Colonic mucosa (tissue), 4 donors: ENCODE measurements around the gene ZFPL1. TPM values are rescaled to one million over a fixed set of nuclear protein-coding genes. Genes with fewer than 3 reads are reported as not detected.

ENCODE experiments used
- DNase-seq: peaks from one replicate; pipeline ENCODE4 v3.0.0-alpha.2; 2020
- H3K27ac ChIP-seq: fragments of 200-600 bp; one replicate; pipeline ENCODE4 v1.8.0; 2021
- H3K27me3 ChIP-seq: fragments of 200-600 bp; one replicate; pipeline ENCODE4 v1.8.0; 2021
- H3K36me3 ChIP-seq: fragments of 200-600 bp; one replicate; pipeline ENCODE4 v1.8.0; 2021
- H3K4me1 ChIP-seq: fragments of 200-600 bp; one replicate; pipeline ENCODE4 v1.8.0; 2021; ENCODE audit warnings: mild to moderate bottlenecking
- H3K4me3 ChIP-seq: fragments of 200-600 bp; one replicate; pipeline ENCODE4 v1.8.0; 2021
- H3K9ac ChIP-seq, 2 donors: one replicate each; pipeline ENCODE4 v1.7.0; 2013; ENCODE audit warnings: control low read depth in 2 of 2, low read depth in 2 of 2, low read length in 2 of 2
- H3K9me3 ChIP-seq: fragments of 200-600 bp; one replicate; pipeline ENCODE4 v1.8.0; 2021
- intact Hi-C: fragments of 100-400 bp; cut with DNase I; formaldehyde crosslinking; loops from one replicate; pipeline ENCODE4 v1.14.1; 2022
- total RNA-seq, 2 donors: library from RNA; stranded (reverse); fragmentation: NEBNext Ultra II Directional in 1 of 2; extraction: Animal tissue kit (Norgen Biotek cat#: 25700) in 1 of 2; gene quantifications; one replicate each; pipeline ENCODE4 v1.2.1, GENCODE V29; 2021
- TF ChIP-seq, protein P1 (sequence below): fragments of 200-600 bp; IDR thresholded peaks from one replicate; pipeline ENCODE4 v1.8.0; 2022; ENCODE audit warnings: antibody characterized with exemption, mild to moderate bottlenecking
- donor health status: healthy.
- donor health status: DM: no; HTN: no; CAD: no.
- donor health status: DM: no; HTN: no; CAD: no.

Gene ZFPL1
- total RNA-seq, 2 donors from 2014 or later = 43.2 to 54.3 TPM

DNA sequence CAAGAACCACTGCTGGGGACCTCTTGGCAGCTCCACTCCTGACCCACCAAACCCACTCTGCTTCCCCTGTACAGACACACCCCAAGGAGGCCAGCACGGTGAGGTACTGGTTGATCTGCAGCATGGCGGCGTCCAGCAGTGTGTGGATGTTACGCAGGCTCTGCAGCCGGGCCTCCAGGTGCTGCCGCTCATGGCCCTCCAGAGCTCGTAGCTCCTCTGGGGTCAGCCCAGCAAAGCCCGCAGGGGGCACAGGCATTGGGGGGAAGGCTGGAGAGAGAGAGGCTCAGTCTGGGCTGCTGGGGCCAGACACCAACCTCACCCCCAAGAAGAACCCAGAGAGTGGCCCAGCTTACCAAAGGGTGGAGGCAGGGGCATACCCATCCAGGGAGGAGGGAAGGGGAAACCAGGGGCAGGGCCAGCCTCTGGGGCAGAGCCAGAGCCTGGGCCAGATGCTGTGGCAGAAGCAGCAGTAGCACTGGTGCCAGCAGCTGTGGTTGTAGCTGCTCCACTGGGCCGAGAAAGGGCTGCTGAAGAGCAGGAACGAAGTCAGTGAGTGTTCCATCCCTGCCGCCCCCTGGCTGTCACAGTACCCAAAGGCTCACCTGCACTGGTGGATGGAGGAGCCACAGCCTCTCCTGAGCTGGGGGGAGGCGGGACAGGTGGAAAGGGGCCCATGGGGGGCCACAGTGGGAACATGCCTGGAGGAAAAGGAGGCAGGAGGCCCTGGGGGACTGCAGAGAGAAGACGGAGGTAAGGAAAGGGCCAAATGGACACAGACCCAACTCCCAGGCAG is 45.8 kb downstream of the ZFPL1 start:
- intact Hi-C loops = no loop called here
- no peak for DNase-seq

DNA sequence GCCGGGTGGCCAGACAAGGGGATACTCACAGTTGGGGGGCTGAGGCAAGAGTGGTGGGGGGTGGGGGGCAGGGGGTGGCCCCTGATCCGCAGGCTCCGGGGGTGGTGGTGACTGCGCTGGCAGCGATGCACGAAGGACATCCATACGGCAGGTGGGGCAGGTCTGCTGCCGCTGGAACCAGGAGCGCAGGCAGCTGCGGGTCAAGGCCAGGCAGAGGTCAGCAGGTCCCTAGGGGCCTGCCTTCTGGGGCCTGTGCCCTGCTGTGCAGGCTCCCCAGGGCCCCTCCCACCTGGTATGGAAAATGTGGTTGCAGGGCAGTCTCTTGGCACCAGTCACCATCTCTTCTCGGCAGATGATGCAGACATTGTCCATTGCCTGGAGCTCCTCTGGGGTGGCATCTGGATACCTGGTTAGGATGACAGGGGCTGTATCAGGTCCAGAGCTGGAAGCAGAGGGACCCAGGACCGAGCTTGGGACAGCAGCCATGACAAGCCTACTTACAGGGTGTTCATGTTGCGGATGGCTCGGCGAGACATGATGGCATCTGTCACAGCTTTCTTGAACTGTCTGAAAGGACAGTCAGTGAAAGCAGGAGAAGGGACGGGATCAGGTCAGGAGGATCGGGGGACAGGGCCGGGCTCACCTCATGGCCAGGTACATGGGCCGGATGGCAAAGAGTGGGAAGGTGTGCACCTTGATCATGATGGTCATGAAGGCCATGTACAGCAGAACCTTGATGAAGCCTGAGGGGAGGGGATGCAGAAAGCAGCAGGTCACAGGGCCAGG is 46.8 kb downstream of the ZFPL1 start:
- H3K9me3 ChIP-seq = no peaks in the 10 kb centered on the region
- H3K36me3 ChIP-seq = peaks cover 42% of the 10 kb centered on the region
- H3K4me1 ChIP-seq = peaks cover 15% of the 10 kb centered on the region
- intact Hi-C loops = no loop called here
- no peak overlapping the region for H3K9ac ChIP-seq
- no peak overlapping the region for H3K27ac ChIP-seq
- no peak overlapping the region for H3K4me3 ChIP-seq
- TF ChIP-seq, protein P1, sequence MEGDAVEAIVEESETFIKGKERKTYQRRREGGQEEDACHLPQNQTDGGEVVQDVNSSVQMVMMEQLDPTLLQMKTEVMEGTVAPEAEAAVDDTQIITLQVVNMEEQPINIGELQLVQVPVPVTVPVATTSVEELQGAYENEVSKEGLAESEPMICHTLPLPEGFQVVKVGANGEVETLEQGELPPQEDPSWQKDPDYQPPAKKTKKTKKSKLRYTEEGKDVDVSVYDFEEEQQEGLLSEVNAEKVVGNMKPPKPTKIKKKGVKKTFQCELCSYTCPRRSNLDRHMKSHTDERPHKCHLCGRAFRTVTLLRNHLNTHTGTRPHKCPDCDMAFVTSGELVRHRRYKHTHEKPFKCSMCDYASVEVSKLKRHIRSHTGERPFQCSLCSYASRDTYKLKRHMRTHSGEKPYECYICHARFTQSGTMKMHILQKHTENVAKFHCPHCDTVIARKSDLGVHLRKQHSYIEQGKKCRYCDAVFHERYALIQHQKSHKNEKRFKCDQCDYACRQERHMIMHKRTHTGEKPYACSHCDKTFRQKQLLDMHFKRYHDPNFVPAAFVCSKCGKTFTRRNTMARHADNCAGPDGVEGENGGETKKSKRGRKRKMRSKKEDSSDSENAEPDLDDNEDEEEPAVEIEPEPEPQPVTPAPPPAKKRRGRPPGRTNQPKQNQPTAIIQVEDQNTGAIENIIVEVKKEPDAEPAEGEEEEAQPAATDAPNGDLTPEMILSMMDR = no peak
- no peak for DNase-seq
- no peaks in the 10 kb centered on the region for H3K27me3 ChIP-seq

More for the DNA sequence above, 45.8 kb downstream of the ZFPL1 start:
- no peak overlapping the region for H3K4me3 ChIP-seq
- no peaks in the 10 kb centered on the region for H3K27me3 ChIP-seq
- TF ChIP-seq, protein P1 = no peak
- no peak overlapping the region for H3K27ac ChIP-seq
- H3K4me1 ChIP-seq = peaks cover 15% of the 10 kb centered on the region
- no peak overlapping the region for H3K9ac ChIP-seq
- peaks cover 52% of the 10 kb centered on the region for H3K36me3 ChIP-seq
- no peaks in the 10 kb centered on the region for H3K9me3 ChIP-seq

GRCh38 chr11:65131417-65131776 is 47.4 kb downstream of the ZFPL1 start:
- Histone ChIP-seq H3K36me3 (peaks cover 42% of the 10 kb centered on the region), H3K4me3 (no peak overlapping the region), H3K9ac (no peak overlapping the region), H3K4me1 (peaks cover 15% of the 10 kb centered on the region), H3K27ac (no peak overlapping the region), H3K9me3 (no peaks in the 10 kb centered on the region), H3K27me3 (no peaks in the 10 kb centered on the region)
- intact Hi-C loops = no loop called here
- TF ChIP-seq, protein P1 = no peak
- DNase-seq = no peak

DNA sequence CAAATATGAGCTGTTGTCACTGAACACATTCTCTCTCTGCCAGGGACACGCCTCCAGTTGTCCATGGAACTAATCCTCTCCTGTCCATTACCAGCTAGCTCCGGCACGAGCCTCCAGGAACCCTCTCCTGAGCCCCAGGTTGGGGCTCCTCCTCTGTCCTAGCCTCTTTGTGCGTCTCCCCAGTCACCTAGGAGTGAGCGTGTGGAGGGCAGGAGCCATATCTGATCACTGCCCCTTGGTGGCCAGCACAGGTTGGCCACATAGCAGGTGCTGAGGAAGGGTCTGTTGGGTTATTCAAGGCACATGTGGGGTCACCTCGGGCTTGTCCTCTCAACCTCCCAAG is 47.8 kb downstream of the ZFPL1 start:
- Histone ChIP-seq H3K4me1 (peaks cover 15% of the 10 kb centered on the region), H3K4me3 (no peak overlapping the region), H3K27me3 (no peaks in the 10 kb centered on the region), H3K36me3 (peaks cover 42% of the 10 kb centered on the region), H3K9ac (peak overlapping the region in 1 of 2 donors; percentile 44), H3K9me3 (no peaks in the 10 kb centered on the region), H3K27ac (no peak overlapping the region)
- intact Hi-C loops = no loop called here
- DNase-seq = no peak
- TF ChIP-seq, protein P1 = no peak

GRCh38 chr11:65132238-65132987 is 48.4 kb downstream of the ZFPL1 start:
- peak overlapping the region; percentile 86 for H3K4me3 ChIP-seq
- H3K9ac ChIP-seq = peak overlapping the region in 1 of 2 donors; percentile 98
- H3K9me3 ChIP-seq = no peaks in the 10 kb centered on the region
- H3K27ac ChIP-seq = peak overlapping the region; percentile 94
- H3K36me3 ChIP-seq = peaks cover 40% of the 10 kb centered on the region
- TF ChIP-seq, protein P1 = no peak
- H3K27me3 ChIP-seq = no peaks in the 10 kb centered on the region
- peak; percentile 22 for DNase-seq
- H3K4me1 ChIP-seq = peaks cover 15% of the 10 kb centered on the region
- intact Hi-C loops = no loop called here
